Measurements from ENCODE around the gene PIAS3. TPM values are rescaled to one million over a fixed set of nuclear protein-coding genes. Genes with fewer than 3 reads are reported as not detected.

PIAS3 gene
- total RNA-seq, 1 donor, result 15.2 TPM

DNA sequence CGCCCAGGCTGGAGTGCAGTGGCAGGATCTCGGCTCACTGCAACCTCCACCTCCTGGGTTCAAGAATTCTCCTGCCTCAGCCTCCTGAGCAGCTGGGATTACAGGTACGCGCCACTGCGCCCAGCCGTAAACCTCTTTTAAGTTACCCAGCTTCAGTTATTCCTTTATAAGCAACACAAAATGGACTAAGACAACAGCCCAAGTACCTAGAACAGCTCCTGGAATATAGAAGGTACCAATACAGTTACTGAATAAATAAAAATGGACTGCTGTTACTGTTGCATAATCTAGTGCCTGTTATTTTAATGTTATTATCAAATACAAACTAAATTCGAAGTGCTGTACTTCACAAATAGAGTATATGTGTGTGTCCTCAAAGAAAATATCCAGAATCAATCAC lies 52.0 kb downstream of the PIAS3 start:
- Histone ChIP-seq H3K27me3 (ENCODE audit: insufficient read depth, low read length) (no peaks in the 10 kb centered on the region), H4K20me1 (ENCODE audit: insufficient read depth, low read length) (peaks cover 45% of the 10 kb centered on the region), H3K4me1 (ENCODE audit: insufficient read depth, low read length) (peaks cover 9% of the 10 kb centered on the region), H3K4me3 (ENCODE audit: insufficient read depth, low read length) (no peak overlapping the region), H3K4me2 (ENCODE audit: insufficient read depth, low read length) (no peak overlapping the region), H3K79me2 (ENCODE audit: insufficient read depth, low read length) (peaks cover 73% of the 10 kb centered on the region), H3K27ac (ENCODE audit: low read depth, low read length) (no peak overlapping the region), H2AFZ (ENCODE audit: low read length) (no peak overlapping the region), H3K9me3 (ENCODE audit: low read depth, low read length) (no peaks in the 10 kb centered on the region), H3K36me3 (ENCODE audit: insufficient read depth, low read length) (no peaks in the 10 kb centered on the region)
- TF ChIP-seq, protein P1, sequence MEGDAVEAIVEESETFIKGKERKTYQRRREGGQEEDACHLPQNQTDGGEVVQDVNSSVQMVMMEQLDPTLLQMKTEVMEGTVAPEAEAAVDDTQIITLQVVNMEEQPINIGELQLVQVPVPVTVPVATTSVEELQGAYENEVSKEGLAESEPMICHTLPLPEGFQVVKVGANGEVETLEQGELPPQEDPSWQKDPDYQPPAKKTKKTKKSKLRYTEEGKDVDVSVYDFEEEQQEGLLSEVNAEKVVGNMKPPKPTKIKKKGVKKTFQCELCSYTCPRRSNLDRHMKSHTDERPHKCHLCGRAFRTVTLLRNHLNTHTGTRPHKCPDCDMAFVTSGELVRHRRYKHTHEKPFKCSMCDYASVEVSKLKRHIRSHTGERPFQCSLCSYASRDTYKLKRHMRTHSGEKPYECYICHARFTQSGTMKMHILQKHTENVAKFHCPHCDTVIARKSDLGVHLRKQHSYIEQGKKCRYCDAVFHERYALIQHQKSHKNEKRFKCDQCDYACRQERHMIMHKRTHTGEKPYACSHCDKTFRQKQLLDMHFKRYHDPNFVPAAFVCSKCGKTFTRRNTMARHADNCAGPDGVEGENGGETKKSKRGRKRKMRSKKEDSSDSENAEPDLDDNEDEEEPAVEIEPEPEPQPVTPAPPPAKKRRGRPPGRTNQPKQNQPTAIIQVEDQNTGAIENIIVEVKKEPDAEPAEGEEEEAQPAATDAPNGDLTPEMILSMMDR (IDR thresholded peaks at IDR 0.05; ENCODE audit: extremely low read depth, low read depth, low read length), result no peak
- no peak for DNase-seq (ENCODE audit: insufficient read length, low spot score, missing footprints)

DNA sequence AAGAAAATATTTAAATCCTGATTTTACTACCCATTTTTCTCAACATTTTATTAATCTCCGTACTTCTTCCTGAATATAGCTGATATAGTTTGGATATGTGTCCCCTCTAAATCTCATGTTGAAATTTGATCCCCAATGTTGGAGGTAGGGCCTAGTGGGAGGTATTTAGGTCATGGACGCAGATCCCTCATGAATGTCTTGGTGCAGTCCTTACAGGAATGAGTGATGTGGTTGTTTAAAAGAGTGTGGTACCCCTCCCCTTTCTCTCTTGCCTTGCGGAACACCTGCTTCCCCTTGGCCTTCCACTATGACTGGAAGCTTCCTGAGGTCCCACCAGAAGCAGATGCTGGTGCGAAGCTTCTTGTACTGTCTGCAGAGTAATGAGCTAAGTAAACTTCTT lies 52.5 kb downstream of the PIAS3 start:
- H3K4me3 ChIP-seq (ENCODE audit: insufficient read depth, low read length), result no peak overlapping the region
- H3K27me3 ChIP-seq (ENCODE audit: insufficient read depth, low read length), result no peaks in the 10 kb centered on the region
- no peaks in the 10 kb centered on the region for H3K36me3 ChIP-seq (ENCODE audit: insufficient read depth, low read length)
- H4K20me1 ChIP-seq (ENCODE audit: insufficient read depth, low read length), result peaks cover 45% of the 10 kb centered on the region
- DNase-seq (ENCODE audit: insufficient read length, low spot score, missing footprints), result no peak
- H3K27ac ChIP-seq (ENCODE audit: low read depth, low read length), result no peak overlapping the region
- H3K4me1 ChIP-seq (ENCODE audit: insufficient read depth, low read length), result peaks cover 9% of the 10 kb centered on the region
- H3K4me2 ChIP-seq (ENCODE audit: insufficient read depth, low read length), result no peak overlapping the region
- TF ChIP-seq, protein P1 (IDR thresholded peaks at IDR 0.05; ENCODE audit: extremely low read depth, low read depth, low read length), result no peak
- peaks cover 77% of the 10 kb centered on the region for H3K79me2 ChIP-seq (ENCODE audit: insufficient read depth, low read length)
- H3K9me3 ChIP-seq (ENCODE audit: low read depth, low read length), result no peaks in the 10 kb centered on the region
- H2AFZ ChIP-seq (ENCODE audit: low read length), result no peak overlapping the region

DNA sequence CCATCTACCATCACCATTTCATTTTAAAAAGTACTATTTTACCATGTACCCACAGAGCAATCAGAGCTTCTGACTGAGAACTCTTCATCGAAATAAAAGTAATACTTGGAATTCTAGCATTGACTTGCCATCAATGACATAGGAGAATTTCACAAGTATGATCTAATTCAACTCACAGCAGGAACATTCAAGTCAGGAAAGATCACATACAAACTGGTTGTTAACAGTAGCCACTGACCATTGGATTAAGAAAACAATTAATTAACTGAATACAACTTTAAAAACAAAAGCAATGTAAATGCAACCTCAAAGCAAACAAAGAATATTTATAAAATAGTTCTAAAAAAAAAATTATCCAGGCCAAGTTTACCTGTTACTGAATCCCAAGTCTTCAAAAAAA lies 53.8 kb downstream of the PIAS3 start:
- Histone ChIP-seq H3K36me3 (ENCODE audit: insufficient read depth, low read length) (no peaks in the 10 kb centered on the region), H3K4me3 (ENCODE audit: insufficient read depth, low read length) (no peak overlapping the region), H3K4me1 (ENCODE audit: insufficient read depth, low read length) (peaks cover 9% of the 10 kb centered on the region), H3K27me3 (ENCODE audit: insufficient read depth, low read length) (no peaks in the 10 kb centered on the region), H3K27ac (ENCODE audit: low read depth, low read length) (no peak overlapping the region), H3K79me2 (ENCODE audit: insufficient read depth, low read length) (peaks cover 90% of the 10 kb centered on the region), H3K4me2 (ENCODE audit: insufficient read depth, low read length) (no peak overlapping the region), H4K20me1 (ENCODE audit: insufficient read depth, low read length) (peaks cover 48% of the 10 kb centered on the region), H3K9me3 (ENCODE audit: low read depth, low read length) (no peaks in the 10 kb centered on the region), H2AFZ (ENCODE audit: low read length) (no peak overlapping the region)
- no peak for DNase-seq (ENCODE audit: insufficient read length, low spot score, missing footprints)
- TF ChIP-seq, protein P1 (IDR thresholded peaks at IDR 0.05; ENCODE audit: extremely low read depth, low read depth, low read length), result no peak

DNA sequence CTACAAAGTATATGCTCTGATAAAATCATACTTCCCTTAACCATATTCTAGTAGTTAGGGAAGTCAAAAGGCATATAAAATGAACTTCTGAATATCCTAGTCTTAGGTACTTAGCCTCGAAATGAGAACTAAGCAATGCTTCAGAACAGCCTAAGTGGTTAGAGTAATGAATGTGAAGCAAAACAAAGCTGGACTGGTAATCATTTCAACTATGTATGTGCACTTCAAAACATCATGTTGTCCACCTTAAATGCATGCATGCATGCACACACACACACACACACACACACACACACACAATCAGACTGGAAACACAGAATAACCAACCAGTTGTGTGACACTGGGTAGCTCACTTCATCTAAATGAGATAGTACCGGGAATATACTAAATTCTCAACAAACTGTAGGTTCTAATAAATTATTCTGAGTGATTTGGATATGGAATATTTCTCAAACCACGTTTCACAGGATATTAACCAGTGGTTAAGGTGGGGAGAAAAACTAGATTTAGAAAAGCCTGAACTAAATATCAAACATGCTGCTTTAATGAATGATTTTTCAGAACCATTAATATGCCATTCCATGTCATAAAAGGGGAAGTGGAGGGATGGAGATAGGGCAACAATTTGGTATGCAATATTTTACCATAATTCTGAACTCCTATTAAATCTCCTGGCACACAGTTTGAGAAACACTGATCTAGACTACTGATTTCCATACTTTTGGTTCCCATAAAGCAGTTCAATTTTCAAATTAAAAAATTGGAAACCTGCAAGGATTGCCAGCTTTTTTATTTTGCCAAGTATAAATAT lies 54.4 kb downstream of the PIAS3 start:
- no peak overlapping the region for H3K27ac ChIP-seq (ENCODE audit: low read depth, low read length)
- H3K4me3 ChIP-seq (ENCODE audit: insufficient read depth, low read length), result no peak overlapping the region
- TF ChIP-seq, protein P1 (IDR thresholded peaks at IDR 0.05; ENCODE audit: extremely low read depth, low read depth, low read length), result no peak
- H3K79me2 ChIP-seq (ENCODE audit: insufficient read depth, low read length), result peaks cover 97% of the 10 kb centered on the region
- H3K27me3 ChIP-seq (ENCODE audit: insufficient read depth, low read length), result no peaks in the 10 kb centered on the region
- H3K9me3 ChIP-seq (ENCODE audit: low read depth, low read length), result no peaks in the 10 kb centered on the region
- H4K20me1 ChIP-seq (ENCODE audit: insufficient read depth, low read length), result peaks cover 49% of the 10 kb centered on the region
- peaks cover 9% of the 10 kb centered on the region for H3K4me1 ChIP-seq (ENCODE audit: insufficient read depth, low read length)
- H3K36me3 ChIP-seq (ENCODE audit: insufficient read depth, low read length), result no peaks in the 10 kb centered on the region
- no peak overlapping the region for H2AFZ ChIP-seq (ENCODE audit: low read length)
- DNase-seq (ENCODE audit: insufficient read length, low spot score, missing footprints), result peak; percentile 27
- no peak overlapping the region for H3K4me2 ChIP-seq (ENCODE audit: insufficient read depth, low read length)
